COR-L47 (cell line): ENCODE data around the gene ACBD3.
A peak's percentile ranks its signal among the peaks of the same experiment; 100 is the strongest.
"Not testable (repeated sequence)": the region's sequence is repeated elsewhere in the genome, so short reads cannot be mapped to it uniquely, and the experiment has no call there.

Source experiments
- DNase-seq: peaks from one replicate; lab custom pipeline; 2025; lab: John Stamatoyannopoulos, UW

ACBD3 gene

GRCh38 chr1:226186124-226187018 is at the start of gene ACBD3:
Gene ACBD3 (minus strand): TSS chr1:226186741. CDS start chr1:226186675, 66 bp downstream.
- peak; percentile 87 for DNase-seq

GRCh38 chr1:226233806-226234205 is 47.3 kb upstream of the ACBD3 start:
- no peak for DNase-seq

- no peak for DNase-seq
Observed at GRCh38 chr1:226233293-226233692, 46.8 kb upstream of the ACBD3 start.

GRCh38 chr1:226226601-226227000 is 40.1 kb upstream of the ACBD3 start:
- DNase-seq, result no peak

GRCh38 chr1:226223786-226224244 is 37.3 kb upstream of the ACBD3 start:
- no peak for DNase-seq

GRCh38 chr1:226223157-226223785 is 36.7 kb upstream of the ACBD3 start, which contains the start of gene MIXL1:
Gene MIXL1 (plus strand): TSS chr1:226223664. CDS start chr1:226223682, 18 bp downstream.
- DNase-seq, result no peak

- no peak for DNase-seq
Observed at GRCh38 chr1:226222686-226223085, 36.1 kb upstream of the ACBD3 start.

GRCh38 chr1:226220473-226221189 is 34.1 kb upstream of the ACBD3 start:
- no peak for DNase-seq

GRCh38 chr1:226217273-226217672 is 30.7 kb upstream of the ACBD3 start:
- no peak for DNase-seq

GRCh38 chr1:226216056-226216455 is 29.5 kb upstream of the ACBD3 start:
- DNase-seq, result no peak

- DNase-seq, result no peak
Observed at GRCh38 chr1:226215239-226215638, 28.7 kb upstream of the ACBD3 start.

- DNase-seq, result no peak
Observed at GRCh38 chr1:226212545-226212944, 26.0 kb upstream of the ACBD3 start.

- no peak for DNase-seq
Observed at GRCh38 chr1:226211181-226211821, 24.8 kb upstream of the ACBD3 start.

GRCh38 chr1:226210571-226211176 is 24.1 kb upstream of the ACBD3 start:
- DNase-seq, result no peak

- DNase-seq, result no peak
Observed at GRCh38 chr1:226209307-226210059, 22.9 kb upstream of the ACBD3 start.

- DNase-seq, result no peak
Observed at GRCh38 chr1:226207048-226207447, 20.5 kb upstream of the ACBD3 start.

- no peak for DNase-seq
Observed at GRCh38 chr1:226204198-226204597, 17.7 kb upstream of the ACBD3 start.

- DNase-seq, result no peak
Observed at GRCh38 chr1:226203655-226204054, 17.1 kb upstream of the ACBD3 start.

- DNase-seq, result no peak
Observed at GRCh38 chr1:226203240-226203639, 16.7 kb upstream of the ACBD3 start.

GRCh38 chr1:226202666-226203065 is 16.1 kb upstream of the ACBD3 start:
- DNase-seq, result not testable (repeated sequence)

GRCh38 chr1:226202246-226202645 is 15.7 kb upstream of the ACBD3 start:
- no peak for DNase-seq
